Measurements from ENCODE around the gene AMBRA1.
"Not testable (repeated sequence)": the region's sequence is repeated elsewhere in the genome, so short reads cannot be mapped to it uniquely, and the experiment has no call there.

Gene AMBRA1

DNA sequence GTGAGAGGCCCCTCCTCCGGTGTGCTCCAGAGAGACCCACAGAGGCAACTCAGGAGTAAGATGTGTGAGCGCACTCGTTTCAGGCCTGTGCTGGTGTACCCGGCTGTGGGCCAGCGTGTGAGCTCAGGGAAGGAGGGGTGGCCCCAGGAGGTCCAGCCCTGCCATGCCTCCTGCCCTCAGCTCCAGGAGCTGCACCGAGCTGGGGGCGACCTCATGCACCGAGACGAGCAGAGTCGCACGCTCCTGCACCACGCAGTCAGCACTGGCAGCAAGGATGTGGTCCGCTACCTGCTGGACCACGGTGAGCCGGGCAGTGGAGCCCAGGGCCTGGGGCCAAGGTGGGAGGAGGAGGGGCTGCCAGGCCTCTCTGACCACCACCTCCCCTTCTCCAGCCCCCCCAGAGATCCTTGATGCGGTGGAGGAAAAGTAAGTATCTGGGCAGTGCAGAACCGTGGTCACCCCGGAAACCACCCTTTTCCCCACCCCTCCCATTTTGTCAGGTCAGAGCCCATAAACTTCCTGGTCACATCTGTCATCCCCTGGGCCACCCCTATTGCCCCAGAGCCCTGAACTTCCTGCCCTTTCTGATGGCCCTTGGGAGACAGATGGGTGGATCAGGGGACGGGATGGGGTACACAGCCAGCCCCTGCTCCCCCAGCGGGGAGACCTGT is 214.9 kb downstream of the AMBRA1 start:
- DNase-seq = no peak

DNA sequence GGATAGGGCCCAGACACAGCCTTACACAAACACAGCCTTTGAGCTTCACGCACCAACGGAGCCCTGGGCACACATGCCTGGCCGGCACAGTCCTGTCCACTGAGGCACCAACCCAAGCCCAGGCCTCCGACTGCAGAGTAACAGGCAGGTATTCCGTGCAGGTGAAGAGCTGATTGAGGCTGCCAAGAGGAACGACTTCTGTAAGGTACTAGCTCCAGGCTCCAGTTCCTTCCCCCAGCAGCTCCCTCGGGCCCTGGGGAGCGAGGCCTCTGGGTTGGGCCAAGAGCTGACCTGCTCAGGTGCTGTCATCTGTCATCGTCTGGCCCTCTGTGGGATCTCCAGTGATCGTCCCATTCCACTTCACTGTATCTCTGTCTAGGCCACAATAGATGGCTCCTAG is 215.5 kb downstream of the AMBRA1 start:
- no peak for DNase-seq

DNA sequence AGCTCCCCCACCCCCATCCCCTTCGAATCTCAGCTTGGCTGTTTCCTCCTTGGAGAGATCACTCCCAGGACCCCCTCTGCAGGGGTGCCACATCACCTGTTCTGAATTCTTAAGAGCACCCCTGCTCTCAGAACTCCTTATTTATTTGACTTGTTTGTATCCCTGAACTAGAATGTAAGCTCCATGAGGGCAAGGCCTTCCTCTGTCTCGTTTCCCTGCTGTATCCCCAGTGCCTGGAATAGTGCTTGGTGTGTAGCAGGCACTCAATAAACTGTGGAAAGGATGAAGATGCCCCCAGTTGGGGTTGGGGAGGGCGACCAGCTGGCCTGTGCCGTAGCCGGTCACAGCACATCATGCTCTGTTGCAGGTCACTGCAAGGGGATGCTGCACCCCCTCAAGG is 216.0 kb downstream of the AMBRA1 start:
- no peak for DNase-seq

DNA sequence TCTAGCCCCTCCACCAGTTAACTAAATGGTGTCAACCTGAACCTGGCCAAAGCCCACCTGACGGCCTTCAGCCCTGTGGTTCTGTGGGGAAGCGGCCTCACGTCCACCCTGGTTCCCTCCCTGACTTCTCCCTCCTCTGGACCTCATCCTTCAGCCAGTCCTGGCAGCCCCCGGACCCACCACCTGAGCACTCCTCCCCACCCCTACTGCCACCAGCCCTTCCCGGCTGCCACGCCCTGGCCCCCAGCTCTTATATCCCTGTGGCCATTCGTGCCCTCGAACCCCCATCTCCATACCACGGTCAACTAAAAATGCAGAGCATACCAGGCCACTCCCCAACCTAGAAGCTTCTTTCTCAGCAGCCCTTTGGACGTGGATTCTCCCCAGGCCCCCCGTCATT is 216.5 kb downstream of the AMBRA1 start:
- no peak for DNase-seq

DNA sequence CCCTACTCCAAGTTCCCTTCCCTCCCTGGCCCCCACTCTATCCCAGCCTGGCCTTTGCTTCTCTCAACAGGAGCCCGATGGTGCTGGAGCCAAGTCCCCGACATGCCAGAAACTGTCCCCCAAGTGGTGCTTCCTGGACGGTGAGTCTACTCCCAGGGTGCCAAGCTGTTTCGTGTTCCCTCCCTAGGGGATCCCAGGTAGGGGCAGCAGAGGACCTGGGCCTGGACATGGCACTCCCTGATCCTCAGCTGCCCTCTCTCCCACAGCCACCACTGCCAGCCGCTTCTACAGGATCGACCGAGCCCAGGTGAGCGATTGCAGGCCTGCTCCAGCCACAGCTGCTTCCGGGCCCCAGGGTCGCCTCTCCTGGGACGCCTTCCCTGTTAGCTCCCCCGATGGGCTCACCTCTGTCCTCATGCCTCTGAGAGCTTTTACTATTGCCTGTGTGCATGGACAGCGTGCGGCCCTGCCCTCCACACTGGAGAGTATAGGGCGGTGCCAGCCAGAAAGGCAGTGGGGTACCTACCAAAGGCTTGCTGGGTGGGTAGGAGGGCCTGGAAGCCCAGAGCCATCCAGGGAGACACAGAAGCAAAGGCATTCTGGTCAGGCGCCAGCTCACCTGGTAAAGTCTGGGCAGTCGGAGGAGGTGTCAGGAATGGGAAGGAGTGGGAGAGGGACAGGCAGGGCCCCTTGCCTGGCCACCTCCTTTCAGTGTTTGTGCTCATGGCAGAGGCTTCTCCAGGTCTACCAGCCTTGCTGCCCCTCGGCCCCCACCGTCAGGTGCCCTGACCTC is 217.4 kb downstream of the AMBRA1 start:
- DNase-seq = no peak

DNA sequence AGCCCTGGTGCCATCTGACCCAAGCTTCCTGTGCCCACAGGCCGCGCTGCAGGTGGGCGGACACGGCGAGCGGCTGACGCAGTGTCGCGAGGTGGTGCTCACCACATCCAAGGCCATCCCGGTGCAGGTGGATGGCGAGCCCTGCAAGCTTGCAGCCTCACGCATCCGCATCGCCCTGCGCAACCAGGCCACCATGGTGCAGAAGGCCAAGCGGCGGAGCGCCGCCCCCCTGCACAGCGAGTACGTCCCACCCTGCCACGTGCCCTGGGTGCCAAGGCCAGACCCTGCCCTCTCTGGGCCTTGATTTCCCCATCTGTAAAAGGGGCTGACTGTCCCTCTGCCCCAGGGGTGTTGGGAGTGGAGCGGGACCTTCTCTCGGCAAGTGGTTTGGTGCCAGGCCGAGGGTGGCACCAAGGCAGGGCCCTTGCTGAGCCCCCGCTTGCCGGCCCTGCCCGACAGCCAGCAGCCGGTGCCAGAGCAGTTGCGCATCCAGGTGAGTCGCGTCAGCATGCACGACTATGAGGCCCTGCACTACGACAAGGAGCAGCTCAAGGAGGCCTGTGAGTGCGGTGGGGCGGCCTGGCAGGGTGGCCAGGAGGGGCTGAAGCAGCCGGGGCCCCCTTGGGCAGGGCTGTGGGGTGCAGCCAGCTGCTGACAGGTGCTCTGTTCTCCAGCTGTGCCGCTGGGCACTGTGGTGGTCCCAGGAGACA is 218.3 kb downstream of the AMBRA1 start:
- no peak for DNase-seq

DNA sequence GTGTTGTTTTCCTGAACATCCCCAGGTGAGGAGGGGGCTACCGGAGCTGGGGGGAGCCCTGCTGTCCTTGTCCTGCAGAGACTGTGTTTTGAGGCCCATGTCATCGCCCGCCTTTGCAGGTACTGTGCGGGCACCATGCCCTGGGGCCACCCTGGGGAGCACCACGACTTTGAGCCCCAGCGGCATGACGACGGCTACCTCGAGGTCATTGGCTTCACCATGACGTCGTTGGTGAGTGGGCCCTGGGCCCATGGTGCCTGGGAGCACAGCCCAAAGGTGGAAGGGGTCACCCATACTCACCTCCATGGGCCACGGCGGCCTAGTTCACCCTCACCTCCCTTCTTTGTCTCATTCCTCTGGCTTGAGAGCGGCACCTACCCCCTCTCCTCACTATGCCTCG is 219.0 kb downstream of the AMBRA1 start:
- no peak for DNase-seq

DNA sequence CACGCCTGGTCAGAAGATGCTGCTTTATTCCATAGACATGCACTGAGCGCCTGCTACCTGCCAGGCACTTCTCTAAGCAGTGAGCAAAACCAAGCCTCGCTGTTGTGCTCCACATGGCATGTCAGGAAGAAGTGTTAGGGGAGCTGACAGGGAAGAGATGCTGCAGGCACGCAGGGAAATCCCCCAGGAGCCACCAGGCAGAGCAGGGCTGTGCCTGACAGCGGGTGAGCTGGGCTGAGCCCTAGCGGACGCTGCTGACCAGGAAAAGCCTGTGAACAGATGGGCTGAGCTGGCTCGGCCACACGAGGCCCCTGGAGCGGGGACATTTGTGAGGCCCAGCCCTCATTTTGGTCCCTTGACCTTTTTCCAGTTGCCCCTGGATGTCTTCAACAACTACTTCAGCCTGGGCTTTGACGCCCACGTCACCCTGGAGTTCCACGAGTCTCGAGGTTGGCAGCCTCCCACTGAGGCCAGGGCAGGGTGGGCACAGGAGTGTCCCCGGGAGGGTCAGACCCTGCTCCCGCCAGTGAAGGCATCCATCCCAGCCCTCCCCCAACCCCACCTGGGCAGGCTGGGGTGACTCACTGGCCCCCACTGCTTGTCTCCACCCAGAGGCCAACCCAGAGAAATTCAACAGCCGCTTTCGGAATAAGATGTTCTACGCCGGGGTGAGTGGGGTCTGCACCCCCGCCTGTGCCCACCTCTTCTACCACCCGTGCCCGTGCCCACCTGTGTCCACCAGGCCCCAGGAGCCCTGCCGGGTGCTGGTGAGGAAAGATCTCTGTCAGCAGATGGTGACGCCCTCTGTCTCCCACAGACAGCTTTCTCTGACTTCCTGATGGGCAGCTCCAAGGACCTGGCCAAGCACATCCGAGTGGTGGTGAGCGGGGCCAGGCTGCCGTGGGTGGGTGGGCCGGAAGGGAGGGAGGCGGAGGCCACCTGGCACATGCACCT is 219.8 kb downstream of the AMBRA1 start:
- no peak for DNase-seq

DNA sequence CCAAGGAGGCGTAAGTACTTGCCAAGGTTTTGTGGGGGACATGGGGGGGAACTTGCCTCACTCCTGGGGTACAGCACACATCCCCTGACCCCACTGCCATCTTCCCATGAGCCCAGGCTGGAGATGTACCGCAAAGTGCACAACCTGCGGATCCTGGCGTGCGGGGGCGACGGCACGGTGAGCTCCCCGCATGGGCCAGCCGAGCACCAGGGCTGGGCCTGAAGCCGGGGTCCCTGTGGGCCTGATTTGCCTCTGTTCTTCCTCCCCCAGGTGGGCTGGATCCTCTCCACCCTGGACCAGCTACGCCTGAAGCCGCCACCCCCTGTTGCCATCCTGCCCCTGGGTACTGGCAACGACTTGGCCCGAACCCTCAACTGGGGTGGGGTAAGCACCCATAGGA is 221.3 kb downstream of the AMBRA1 start:
- not testable (repeated sequence) for DNase-seq

DNA sequence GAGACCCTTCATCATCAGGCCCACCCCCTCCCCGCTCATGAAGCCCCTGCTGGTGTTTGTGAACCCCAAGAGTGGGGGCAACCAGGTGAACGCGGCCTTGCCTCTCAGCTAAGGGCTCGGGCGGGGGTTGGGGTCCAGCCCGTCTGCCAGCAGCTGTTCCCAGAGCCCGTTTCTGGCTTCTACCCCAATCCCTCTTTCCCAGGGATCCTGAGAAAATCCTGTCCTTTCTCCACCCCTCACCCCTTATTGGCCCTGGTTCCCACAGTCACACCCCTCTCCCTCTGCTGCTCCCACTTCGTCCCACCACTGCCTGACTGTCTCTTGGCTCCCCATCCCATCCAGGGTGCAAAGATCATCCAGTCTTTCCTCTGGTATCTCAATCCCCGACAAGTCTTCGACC is 221.7 kb downstream of the AMBRA1 start:
- DNase-seq = no peak

DNA sequence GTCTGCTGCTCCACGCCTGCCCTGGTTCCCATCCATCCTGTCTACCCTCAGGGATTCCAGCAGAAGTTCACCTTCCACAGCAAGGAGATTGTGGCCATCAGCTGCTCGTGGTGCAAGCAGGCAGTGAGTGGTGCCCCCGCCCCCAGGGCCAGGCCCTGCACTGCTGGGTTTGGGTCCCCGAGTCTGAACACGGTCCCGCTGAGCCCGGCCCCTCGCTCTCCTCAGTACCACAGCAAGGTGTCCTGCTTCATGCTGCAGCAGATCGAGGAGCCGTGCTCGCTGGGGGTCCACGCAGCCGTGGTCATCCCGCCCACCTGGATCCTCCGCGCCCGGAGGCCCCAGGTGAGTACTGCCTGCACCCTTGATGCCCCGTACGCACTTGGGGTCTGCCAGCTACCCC is 222.6 kb downstream of the AMBRA1 start:
- not testable (repeated sequence) for DNase-seq

DNA sequence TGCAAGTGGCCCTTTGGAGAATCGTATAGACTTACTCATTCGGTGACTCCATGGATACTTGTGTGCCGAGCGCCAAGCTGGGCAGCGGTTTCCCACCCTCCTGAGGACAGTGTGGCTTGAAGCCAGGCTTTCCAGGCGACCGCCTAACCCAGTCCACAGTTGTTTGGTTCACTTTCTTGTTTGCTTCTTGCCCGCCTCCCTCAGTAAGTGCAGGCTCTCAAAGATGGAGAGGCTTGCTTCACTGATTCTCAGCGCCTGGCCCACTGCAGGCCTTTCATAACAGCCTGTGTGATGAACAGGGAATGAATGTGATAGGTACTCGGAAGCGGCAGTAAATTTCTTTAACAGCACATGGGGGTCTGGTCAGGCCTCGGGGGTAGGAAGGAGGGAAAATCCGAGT is 223.6 kb downstream of the AMBRA1 start:
- DNase-seq = no peak

DNA sequence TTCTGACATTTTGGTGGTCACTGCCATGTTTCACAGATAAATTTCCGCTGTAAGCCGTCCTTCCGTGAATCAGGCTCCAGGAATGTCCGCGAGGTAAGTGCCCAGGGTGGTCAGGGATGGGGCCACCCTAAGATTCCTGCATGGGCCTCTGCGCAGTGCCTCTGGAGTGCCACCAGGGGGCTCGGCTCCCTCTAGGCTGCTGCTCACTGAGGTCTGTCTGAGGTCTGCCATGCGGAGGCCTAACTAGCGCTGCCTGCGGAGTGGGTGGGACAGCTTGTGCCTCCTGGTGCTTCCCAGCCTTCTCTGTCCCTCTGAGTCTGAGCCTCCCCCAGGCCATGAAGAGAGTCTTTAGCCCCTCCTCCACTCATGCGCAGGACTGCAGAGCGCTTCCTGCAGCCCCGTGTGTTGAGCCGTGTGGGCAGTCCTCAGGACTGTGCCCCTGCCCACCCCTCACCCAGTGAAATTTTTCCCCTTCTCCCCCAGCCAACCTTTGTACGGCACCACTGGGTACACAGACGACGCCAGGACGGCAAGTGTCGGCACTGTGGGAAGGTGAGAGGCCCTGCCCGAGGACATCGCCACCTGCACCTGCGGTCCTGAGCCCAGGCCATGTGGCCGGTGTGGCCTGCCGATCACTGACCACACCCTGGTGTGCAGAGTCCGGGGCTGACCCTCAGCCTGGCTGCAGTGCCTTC is 224.2 kb downstream of the AMBRA1 start:
- no peak for DNase-seq

DNA sequence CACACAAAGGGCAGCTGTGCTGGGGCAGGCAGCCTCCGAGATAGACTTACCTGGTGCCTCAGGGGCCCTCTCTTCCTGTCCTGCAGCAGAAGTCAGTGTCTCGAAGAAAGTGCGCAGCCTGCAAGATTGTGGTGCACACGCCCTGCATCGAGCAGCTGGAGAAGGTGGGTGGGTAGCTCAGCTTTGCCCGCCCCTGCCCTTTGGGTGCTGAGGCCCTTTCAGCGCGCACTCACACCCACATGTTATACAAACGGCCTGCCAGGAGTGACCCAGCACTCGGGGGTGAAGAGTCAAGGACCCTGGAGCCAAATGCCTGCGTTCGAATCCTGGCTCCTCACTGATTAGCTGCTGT is 225.9 kb downstream of the AMBRA1 start:
- DNase-seq = no peak

DNA sequence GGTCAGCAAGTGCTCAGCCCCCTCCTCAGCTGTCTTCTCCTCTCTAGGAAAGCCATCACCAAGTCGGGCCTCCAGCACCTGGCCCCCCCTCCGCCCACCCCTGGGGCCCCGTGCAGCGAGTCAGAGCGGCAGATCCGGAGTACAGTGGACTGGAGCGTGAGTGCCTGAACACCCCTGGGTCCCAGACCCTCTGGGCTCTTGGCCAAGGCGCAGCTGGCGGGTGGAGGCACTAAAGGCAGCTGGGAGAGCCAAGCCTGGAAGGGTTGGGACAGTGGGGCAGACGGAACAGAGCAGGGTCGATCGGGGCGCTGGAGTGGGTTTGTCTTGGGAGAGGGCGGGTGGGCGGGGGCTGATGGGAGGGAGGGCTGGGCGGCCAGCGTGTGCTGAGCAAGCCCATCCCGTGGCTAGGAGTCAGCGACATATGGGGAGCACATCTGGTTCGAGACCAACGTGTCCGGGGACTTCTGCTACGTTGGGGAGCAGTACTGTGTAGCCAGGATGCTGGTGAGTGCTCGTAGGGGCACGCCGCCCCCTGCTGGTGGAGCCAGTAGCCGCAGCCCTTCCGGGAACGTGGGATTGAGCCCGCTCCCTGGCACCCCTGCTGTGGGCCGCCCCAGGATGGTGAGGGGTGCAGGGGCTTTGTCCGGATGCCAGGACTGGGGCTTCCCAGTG is 226.4 kb downstream of the AMBRA1 start:
- no peak for DNase-seq

DNA sequence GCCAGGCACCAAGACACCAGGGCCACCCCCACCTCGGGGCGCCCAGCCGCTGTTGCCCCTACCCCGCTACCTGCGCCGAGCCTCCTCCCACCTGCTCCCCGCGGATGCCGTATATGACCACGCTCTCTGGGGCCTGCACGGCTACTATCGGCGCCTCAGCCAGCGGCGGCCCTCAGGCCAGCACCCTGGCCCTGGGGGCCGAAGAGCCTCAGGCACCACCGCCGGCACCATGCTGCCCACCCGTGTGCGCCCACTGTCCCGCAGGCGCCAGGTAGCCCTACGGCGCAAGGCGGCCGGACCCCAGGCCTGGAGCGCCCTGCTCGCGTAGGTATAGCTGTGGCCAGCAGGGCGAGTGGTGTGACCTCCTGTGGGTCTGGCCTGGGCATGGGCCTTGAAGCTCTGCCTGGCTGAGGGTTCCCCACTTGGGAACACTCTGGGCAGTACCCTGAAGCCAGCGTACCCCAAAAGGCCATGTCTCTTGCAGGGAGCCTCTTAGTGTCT is 227.1 kb downstream of the AMBRA1 start:
- no peak for DNase-seq

DNA sequence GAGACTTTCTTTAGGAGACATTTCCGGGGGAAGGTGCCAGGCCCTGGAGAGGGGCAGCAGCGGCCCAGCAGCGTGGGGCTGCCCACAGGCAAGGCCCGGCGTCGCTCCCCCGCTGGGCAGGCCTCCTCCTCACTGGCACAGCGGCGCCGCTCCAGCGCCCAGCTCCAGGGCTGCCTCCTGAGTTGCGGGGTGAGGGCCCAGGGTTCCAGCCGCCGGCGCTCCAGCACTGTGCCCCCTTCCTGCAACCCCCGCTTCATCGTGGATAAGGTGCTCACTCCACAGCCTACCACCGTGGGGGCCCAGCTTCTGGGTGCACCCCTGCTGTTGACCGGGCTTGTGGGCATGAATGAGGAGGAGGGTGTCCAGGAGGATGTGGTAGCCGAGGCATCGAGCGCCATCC is 227.6 kb downstream of the AMBRA1 start:
- no peak for DNase-seq

DNA sequence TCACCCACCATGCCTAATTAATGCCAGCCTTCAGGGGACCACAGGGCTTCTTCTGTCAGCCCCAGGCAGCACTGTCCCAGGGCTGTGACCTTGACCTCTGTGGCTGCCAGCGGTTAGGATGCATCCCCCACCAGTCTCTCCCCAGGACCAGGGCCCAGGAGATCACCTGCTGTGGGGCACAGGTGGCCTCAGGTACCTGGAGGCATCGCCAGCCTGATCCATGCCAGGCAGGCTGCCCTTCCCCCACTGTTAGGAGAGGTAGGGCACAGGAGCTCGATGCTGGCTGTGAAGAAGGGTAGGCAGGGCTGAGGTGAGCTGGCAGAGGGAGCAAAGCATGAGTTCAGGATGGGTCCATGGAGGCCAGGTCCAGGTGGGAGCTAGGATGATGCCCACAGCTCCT is 229.0 kb downstream of the AMBRA1 start:
- no peak for DNase-seq

DNA sequence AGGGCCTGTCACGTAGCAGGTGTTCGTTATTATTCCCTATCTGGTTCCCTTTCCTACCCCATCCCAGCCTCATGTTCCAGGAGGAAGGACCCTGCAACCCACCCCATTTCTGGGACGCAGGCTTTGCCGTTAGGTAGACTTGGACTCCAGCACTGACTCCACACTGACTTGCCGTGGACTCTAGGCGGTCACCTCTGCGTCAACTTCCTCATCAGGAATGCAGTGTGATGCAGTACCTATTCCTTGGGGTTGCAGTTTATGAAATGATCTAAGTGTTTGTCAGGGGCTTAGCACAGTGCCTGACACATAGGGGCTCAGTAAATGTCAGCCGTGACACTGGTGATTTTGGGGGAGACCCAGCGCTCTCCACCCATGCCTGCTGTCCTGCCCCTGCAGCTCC is 229.8 kb downstream of the AMBRA1 start:
- no peak for DNase-seq

DNA sequence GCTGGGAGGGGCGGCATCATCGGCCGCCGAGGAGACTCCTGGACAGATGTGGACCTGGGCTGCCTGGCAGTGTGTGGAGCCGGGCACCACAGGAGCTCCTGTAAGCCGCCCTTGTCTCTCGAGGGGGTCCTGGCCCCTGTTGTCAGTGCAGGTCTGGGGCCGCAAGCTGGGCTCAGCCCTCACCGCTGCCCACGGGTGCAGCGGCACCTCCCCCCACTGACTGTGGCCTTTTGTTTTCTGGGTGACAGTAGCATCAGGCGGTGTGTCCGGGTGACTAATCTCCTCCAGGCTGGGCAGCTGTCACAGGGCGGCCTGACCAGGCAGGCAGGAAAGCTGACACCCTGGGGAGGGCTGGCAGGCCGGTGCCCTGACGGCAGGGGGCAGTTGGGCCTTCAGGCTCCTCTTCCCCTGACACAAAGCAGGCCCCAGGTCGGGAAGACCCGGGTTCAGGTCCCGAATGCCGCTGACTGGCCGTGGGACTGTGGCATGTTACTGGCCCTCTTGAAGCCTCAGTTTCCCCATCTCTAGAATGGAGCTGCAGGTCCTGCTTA is 230.3 kb downstream of the AMBRA1 start:
- DNase-seq = no peak

DNA sequence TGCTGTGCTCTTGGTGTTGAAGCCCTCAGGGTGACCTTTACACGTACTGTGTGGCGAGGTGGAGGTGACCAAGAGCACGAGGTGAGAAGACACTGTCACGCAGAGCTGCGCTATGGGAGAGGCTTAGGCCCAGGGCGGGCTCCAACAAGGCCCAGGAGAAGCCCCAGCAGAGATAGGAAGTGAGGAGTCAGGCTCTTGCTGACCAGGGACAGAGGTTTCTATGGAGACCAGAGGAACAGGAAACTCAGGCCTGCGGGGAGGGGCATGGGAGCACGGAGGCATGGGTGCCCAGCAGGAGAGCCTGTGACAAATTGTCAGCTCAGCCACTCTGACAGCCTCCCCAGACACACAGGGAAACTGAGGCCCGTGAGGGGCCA is 230.8 kb downstream of the AMBRA1 start:
- DNase-seq = no peak
